ENCODE results near the gene GALNTL6.

GALNTL6 gene

GRCh38 chr4:172485007-172485406 lies 671.8 kb downstream of the GALNTL6 start:
- TF ChIP-seq, protein P1, sequence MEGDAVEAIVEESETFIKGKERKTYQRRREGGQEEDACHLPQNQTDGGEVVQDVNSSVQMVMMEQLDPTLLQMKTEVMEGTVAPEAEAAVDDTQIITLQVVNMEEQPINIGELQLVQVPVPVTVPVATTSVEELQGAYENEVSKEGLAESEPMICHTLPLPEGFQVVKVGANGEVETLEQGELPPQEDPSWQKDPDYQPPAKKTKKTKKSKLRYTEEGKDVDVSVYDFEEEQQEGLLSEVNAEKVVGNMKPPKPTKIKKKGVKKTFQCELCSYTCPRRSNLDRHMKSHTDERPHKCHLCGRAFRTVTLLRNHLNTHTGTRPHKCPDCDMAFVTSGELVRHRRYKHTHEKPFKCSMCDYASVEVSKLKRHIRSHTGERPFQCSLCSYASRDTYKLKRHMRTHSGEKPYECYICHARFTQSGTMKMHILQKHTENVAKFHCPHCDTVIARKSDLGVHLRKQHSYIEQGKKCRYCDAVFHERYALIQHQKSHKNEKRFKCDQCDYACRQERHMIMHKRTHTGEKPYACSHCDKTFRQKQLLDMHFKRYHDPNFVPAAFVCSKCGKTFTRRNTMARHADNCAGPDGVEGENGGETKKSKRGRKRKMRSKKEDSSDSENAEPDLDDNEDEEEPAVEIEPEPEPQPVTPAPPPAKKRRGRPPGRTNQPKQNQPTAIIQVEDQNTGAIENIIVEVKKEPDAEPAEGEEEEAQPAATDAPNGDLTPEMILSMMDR (IDR thresholded peaks at IDR 0.05; ENCODE audit: borderline replicate concordance, control extremely low read depth, extremely low read depth, insufficient read depth, missing control alignments) = no peak
- in situ Hi-C loops (cut with MboI; ENCODE audit: low sequenced_read_pairs, unreplicated experiment) = no loop called here
- no peak for DNase-seq (ENCODE audit: low spot score)

GRCh38 chr4:172486531-172486930 lies 673.3 kb downstream of the GALNTL6 start:
- DNase-seq (ENCODE audit: low spot score) = no peak
- in situ Hi-C loops (cut with MboI; ENCODE audit: low sequenced_read_pairs, unreplicated experiment) = no loop called here
- TF ChIP-seq, protein P1 (IDR thresholded peaks at IDR 0.05; ENCODE audit: borderline replicate concordance, control extremely low read depth, extremely low read depth, insufficient read depth, missing control alignments) = no peak

DNA sequence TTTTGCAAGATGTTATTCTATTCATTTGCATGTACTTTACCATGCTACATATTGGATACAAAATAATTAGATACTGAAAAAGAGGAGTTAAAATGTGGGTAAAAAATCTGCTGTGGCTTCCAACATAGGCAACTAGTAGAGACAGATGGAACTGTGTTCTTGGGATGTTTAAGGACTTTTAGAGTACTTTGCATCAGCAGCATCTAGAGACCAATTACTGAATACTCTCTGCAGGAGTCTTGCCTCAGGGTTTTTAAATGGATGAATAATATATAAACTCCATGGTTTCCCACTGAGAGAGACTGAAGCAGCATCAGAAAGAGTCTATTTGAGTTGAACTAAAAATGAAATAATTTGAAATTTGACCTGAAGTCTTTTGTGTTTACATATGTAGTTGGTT lies 676.7 kb downstream of the GALNTL6 start:
- TF ChIP-seq, protein P1 (IDR thresholded peaks at IDR 0.05; ENCODE audit: borderline replicate concordance, control extremely low read depth, extremely low read depth, insufficient read depth, missing control alignments) = no peak
- no peak for DNase-seq (ENCODE audit: low spot score)
- in situ Hi-C loops (cut with MboI; ENCODE audit: low sequenced_read_pairs, unreplicated experiment) = no loop called here

DNA sequence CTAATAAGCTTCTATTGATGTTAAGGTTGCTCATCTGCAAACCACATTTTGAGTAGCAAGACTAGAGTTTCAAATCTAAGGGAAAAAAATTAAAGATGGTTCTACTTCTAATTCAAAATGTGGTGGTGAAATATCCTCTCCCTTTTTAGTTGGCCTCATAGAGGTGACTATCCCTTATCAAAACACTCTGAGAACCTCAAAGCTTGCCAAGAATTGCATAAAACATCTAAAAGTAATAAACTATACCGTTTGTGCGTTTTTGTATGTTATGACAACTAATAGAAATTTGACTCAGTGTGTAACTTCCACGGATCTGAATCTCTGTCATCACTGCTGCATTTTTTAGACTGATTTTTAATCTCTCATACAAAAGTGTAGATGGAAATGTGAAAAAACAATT lies 682.6 kb downstream of the GALNTL6 start:
- in situ Hi-C loops (cut with MboI; ENCODE audit: low sequenced_read_pairs, unreplicated experiment) = no loop called here
- TF ChIP-seq, protein P1 (IDR thresholded peaks at IDR 0.05; ENCODE audit: borderline replicate concordance, control extremely low read depth, extremely low read depth, insufficient read depth, missing control alignments) = no peak
- no peak for DNase-seq (ENCODE audit: low spot score)

DNA sequence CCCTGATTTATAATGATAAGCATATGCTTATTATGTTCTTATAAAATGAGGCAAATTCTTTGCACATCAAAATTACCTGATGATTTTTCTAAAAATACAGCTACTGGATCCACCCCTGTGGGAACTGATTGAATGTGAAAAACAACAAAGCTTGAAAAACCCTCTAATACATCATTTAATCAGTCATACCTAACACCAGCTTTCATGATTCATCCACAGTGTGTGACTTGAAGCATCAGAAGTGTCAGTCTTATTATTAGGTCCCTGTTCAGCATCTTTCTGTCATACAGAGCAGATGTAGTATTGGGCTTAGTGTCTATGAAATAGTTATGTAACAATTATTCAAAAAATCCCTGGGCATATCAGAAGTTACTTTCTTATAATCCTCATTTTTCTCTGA lies 684.1 kb downstream of the GALNTL6 start:
- no peak for DNase-seq (ENCODE audit: low spot score)
- TF ChIP-seq, protein P1 (IDR thresholded peaks at IDR 0.05; ENCODE audit: borderline replicate concordance, control extremely low read depth, extremely low read depth, insufficient read depth, missing control alignments) = no peak
- in situ Hi-C loops (cut with MboI; ENCODE audit: low sequenced_read_pairs, unreplicated experiment) = no loop called here

GRCh38 chr4:172514011-172514410 lies 700.8 kb downstream of the GALNTL6 start:
- in situ Hi-C loops (cut with MboI; ENCODE audit: low sequenced_read_pairs, unreplicated experiment) = no loop called here
- DNase-seq (ENCODE audit: low spot score) = no peak
- TF ChIP-seq, protein P1 (IDR thresholded peaks at IDR 0.05; ENCODE audit: borderline replicate concordance, control extremely low read depth, extremely low read depth, insufficient read depth, missing control alignments) = no peak

DNA sequence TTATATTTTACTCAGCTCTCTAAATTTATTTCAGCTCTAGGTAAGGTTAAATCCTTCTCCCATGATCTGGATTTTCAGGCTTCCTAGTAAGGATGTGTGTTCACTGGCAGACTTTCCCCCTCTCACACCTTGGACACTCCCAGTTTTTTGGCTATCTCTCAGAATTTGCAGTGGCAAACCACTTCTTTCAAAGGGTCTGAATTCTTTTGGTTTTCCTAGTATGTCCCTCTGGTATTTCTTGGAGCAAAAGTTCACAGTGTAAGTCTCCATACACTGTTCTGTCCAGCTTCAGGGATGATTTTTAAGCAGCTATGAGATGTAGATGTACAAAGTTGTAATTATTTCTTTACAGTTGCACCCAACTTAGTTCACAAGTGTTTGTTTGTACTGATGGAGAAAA lies 701.6 kb downstream of the GALNTL6 start:
- TF ChIP-seq, protein P1 (IDR thresholded peaks at IDR 0.05; ENCODE audit: borderline replicate concordance, control extremely low read depth, extremely low read depth, insufficient read depth, missing control alignments) = no peak
- in situ Hi-C loops (cut with MboI; ENCODE audit: low sequenced_read_pairs, unreplicated experiment) = no loop called here

More for the DNA sequence above, 701.6 kb downstream of the GALNTL6 start:
- no peak for DNase-seq (ENCODE audit: low spot score)

All from GM13976 (cell line).